Testis (tissue), 2 donors: ENCODE measurements around the gene SPEF2.

Source experiments
- POLR2A ChIP-seq: fragments of 450-650 bp; IDR thresholded peaks from one replicate; pipeline ENCODE4 v1.6.1; 2017; ENCODE audit warnings: antibody characterized with exemption, mild to moderate bottlenecking, moderate library complexity
- TF ChIP-seq, protein P1 (sequence below), 3 experiments: fragments of 450-650 bp in 2 of 3; fragments of 200-600 bp in 1 of 3; sonication (generic) in 1 of 3; IDR thresholded peaks; one replicate each; pipeline ENCODE4 v1.5.1; 2016 to 2019; ENCODE audit warnings: antibody characterized with exemption in 3 of 3, mild to moderate bottlenecking in 2 of 3, moderate library complexity in 1 of 3

DNA sequence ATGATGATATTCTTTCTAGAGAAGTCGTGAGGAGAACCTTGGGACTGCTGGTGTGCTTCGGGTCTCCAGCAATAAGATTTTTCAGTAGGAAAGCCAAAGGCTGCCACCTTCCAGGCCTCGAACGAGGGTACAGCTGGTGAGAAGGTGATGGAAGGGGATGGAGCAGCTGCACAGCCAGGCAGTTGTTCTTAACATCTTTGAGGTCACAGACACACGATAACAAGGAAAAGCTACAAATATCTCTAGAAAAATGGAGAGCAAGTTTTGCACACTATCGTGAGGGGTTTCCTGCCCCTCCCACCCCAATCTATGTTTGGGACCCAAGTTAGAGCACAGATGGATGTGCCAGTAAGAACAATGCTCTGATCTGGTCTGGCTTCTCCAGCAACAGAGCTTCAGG is 232.2 kb downstream of the SPEF2 start:
- TF ChIP-seq, protein P1, sequence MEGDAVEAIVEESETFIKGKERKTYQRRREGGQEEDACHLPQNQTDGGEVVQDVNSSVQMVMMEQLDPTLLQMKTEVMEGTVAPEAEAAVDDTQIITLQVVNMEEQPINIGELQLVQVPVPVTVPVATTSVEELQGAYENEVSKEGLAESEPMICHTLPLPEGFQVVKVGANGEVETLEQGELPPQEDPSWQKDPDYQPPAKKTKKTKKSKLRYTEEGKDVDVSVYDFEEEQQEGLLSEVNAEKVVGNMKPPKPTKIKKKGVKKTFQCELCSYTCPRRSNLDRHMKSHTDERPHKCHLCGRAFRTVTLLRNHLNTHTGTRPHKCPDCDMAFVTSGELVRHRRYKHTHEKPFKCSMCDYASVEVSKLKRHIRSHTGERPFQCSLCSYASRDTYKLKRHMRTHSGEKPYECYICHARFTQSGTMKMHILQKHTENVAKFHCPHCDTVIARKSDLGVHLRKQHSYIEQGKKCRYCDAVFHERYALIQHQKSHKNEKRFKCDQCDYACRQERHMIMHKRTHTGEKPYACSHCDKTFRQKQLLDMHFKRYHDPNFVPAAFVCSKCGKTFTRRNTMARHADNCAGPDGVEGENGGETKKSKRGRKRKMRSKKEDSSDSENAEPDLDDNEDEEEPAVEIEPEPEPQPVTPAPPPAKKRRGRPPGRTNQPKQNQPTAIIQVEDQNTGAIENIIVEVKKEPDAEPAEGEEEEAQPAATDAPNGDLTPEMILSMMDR (IDR thresholded peaks at IDR 0.05), result no peak
- TF ChIP-seq POLR2A, result no peak
